Neural progenitor cell (in vitro differentiated cells): ENCODE measurements around the gene NUP210.

Experiments
- EZH2 ChIP-seq: fragments of 200-600 bp; sonication (generic); IDR thresholded peaks from 2 replicates; pipeline ENCODE4 v1.6.1; 2017; ENCODE audit warnings: antibody characterized with exemption, mild to moderate bottlenecking, moderate library complexity
- TF ChIP-seq, protein P1 (sequence below): fragments of 200-600 bp; sonication (generic); IDR thresholded peaks from 2 replicates; pipeline ENCODE4 v1.5.1; 2017; ENCODE audit warnings: antibody characterized with exemption, mild to moderate bottlenecking

DNA sequence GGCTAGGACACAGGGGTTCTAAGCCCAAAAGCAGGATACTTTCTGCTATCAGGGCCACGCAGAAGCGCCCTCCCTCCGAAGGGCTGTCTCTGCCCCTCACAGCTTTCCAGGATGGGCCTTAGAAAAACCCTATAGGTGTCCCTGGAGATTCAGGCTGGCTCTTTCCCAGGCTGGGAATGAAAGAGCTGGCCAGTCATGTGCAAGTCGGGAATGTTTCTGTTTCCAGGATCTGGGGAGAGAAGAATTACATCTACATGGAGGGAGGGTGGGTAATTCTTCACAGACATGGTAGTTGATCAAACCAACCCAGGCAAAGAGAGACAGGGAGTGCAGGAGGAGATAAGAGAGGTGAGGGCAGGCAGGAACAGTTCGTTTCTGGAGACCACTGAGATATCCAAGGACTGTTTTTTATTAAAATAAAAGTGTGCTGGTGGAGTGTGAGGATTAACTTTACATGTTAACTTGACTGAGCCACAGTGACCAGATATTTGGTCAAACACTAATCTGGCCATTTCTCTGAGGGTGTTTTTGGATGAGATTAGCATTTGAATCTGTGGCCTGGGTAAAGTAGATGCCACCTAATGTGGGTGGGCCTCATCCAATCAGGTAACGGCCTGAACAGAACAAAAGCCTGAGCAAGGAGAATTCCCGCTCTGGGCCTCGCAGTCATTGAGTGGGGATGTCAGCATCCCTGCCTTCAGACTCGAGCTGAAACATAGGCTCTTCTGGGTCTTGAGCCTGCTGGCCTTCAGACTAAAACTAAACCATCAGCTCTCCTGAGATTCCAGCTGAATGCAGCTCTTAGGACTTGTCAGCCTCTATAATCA is 15.3 kb downstream of the NUP210 start:
- TF ChIP-seq, protein P1, sequence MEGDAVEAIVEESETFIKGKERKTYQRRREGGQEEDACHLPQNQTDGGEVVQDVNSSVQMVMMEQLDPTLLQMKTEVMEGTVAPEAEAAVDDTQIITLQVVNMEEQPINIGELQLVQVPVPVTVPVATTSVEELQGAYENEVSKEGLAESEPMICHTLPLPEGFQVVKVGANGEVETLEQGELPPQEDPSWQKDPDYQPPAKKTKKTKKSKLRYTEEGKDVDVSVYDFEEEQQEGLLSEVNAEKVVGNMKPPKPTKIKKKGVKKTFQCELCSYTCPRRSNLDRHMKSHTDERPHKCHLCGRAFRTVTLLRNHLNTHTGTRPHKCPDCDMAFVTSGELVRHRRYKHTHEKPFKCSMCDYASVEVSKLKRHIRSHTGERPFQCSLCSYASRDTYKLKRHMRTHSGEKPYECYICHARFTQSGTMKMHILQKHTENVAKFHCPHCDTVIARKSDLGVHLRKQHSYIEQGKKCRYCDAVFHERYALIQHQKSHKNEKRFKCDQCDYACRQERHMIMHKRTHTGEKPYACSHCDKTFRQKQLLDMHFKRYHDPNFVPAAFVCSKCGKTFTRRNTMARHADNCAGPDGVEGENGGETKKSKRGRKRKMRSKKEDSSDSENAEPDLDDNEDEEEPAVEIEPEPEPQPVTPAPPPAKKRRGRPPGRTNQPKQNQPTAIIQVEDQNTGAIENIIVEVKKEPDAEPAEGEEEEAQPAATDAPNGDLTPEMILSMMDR = no peak
- TF ChIP-seq EZH2 = no peak
